HFF-Myc (cell line): Measurements from ENCODE around the gene UNC93B1.

Experiments used
- DNase-seq: peaks from one replicate; pipeline ENCODE4 v3.0.0-alpha.2; 2011; ENCODE audit warnings: low read depth; ENCODE audit errors: extremely low read depth
- H3K4me3 ChIP-seq: replicated peaks from 2 replicates; pipeline ENCODE4 v1.5.1; 2011; ENCODE audit warnings: low read depth, mild to moderate bottlenecking, control low read depth, low read length
- CTCF ChIP-seq: IDR thresholded peaks from 2 replicates; pipeline ENCODE4 v1.5.1; 2012; ENCODE audit warnings: mild to moderate bottlenecking, low read depth, low read length, control low read depth; ENCODE audit errors: missing control alignments

UNC93B1 gene

GRCh38 chr11:68036717-68037239 is 32.9 kb upstream of the UNC93B1 start:
- TF ChIP-seq CTCF, result no peak
- H3K4me3 ChIP-seq, result no peak overlapping the region
- DNase-seq, result no peak

GRCh38 chr11:68036141-68036716 is 32.3 kb upstream of the UNC93B1 start:
- no peak for TF ChIP-seq CTCF
- H3K4me3 ChIP-seq, result no peak overlapping the region
- DNase-seq, result no peak

DNA sequence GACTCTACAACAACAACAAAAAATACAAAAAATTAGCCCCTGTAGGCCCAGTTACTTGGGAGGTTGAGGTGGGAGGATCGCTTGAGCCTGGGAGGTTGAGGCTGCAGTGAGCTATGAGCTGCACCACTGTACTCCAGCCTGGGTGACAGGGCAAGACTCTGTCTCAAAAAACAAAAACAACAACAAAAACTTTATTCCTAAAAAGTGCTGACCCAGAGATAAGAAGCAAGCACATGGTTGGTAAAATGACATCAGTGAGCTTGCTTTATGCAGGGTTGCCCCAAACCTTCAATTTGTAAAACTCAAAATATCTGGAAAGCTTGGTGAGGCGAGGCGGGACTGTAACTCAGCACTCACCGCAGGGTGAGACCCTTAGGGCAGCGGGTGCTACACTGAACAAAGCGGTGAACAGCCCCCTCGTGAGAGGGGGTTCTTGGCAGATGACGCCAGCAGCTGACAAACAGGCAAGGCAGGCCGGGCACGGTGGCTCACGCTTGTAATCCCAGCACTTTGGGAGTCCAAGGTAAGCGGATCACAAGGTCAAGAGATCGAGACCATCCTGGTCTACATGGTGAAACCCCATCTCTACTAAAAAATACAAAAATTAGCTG is 31.5 kb upstream of the UNC93B1 start:
- no peak for DNase-seq
- H3K4me3 ChIP-seq, result no peak overlapping the region
- no peak for TF ChIP-seq CTCF

DNA sequence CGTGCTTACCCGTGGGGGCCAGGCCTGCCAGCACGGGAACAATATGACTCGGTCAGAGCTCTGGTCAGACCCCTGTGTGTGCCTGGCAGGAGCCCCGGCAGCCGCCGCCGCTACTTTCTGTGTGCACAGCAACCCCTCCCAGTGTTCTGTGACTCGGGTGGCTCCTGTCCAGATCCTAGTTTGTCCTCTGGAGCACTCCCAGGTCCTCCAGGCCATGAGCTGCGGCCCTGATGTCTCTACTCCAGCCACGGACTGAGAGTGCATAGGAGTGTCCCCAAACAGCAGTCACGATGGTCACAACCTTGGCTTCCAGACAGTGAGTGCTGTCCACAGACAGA is 29.8 kb upstream of the UNC93B1 start:
- no peak overlapping the region for H3K4me3 ChIP-seq
- DNase-seq, result no peak
- TF ChIP-seq CTCF, result no peak

DNA sequence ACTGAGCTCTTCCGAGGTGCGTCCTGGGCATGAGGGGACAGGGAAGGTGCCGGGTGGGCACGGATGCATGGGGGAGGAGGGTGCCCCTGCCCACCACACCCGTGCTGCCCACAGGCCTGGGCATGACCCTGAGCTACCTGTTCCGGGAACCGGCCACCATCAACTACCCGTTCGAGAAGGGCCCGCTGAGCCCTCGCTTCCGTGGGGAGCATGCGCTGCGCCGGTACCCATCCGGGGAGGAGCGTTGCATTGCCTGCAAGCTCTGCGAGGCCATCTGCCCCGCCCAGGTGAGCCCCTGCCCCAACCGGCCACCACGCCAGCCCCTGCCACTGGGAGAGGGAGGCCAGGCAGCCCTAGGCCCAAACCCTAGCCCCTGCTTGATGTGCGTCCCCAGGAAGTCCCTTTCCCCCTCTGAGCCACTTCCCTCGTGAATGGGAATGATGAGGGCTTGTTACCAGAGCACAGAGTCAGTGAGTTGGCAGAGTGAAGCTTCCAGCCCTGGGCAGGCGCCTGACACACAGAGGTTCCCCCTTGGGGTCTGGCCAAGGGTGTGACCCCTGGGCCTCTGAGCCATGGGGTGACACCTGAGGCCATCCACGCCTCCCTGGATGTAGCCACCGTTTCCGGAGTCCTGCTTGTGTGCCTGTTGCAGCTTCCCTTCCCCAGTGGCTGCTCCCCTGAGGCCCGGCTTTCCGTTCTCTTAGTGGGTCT is 29.3 kb upstream of the UNC93B1 start:
- H3K4me3 ChIP-seq, result no peak overlapping the region
- TF ChIP-seq CTCF, result no peak
- no peak for DNase-seq

DNA sequence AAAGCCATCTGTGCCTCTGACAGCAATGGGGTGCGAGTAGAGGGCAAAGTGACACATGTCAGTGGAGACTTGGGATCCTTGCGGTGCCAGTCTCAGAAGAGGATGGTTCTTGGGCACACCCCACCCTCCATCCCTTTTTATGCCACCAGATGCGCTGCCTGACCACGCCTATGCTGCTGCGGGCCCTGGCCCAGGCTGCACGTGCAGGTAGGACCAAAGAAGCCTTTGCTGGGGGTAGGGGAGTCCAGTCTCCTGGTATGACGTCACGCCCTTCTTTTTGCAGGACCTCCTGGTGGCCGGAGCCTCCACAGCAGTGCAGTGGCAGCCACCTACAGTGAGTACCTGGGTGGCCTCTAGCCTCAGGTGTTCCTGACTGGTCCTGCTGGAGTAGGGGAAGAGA is 28.1 kb upstream of the UNC93B1 start:
- DNase-seq, result no peak
- no peak for TF ChIP-seq CTCF
- peak overlapping the region; percentile 97 for H3K4me3 ChIP-seq

DNA sequence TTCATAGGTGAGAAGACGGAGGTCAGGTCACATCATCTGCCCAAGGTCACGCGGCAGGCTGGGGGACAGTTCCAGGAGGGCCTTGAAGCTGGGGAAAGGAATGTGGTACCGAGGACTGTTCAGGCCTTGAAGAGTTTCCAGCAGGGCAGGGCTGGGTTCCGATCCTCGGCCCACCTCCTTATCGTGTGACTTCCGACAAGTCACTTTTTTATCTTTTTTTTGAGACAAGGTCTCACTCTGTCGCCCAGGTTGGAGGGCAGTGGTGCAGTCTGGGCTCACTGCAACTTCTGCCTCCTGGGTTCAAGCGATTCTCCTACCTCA is 27.2 kb upstream of the UNC93B1 start:
- peak overlapping the region; percentile 97 for H3K4me3 ChIP-seq
- TF ChIP-seq CTCF, result no peak
- DNase-seq, result no peak
